Gastrocnemius medialis (tissue), 4 donors: ENCODE data around the gene SDCCAG8. TPM values are rescaled to one million over a fixed set of nuclear protein-coding genes. Genes with fewer than 3 reads are reported as not detected.

Source experiments
- ATAC-seq, 2 donors: fragments of 150-250 bp; one replicate each; pipeline ENCODE4 v1.9.1; 2016
- DNase-seq, 2 donors: peaks; one replicate each; pipeline ENCODE4 v3.0.0-alpha.2; 2019
- H3K27ac ChIP-seq, 4 donors: fragments of 200-600 bp; sonication (generic); 1 replicate in 1 of 4; 2 replicates in 3 of 4; pipeline ENCODE4 v1.5.1; 2016 to 2018; ENCODE audit warnings: mild to moderate bottlenecking in 2 of 4, moderate library complexity in 1 of 4
- H3K27me3 ChIP-seq, 3 donors: fragments of 200-600 bp; sonication (generic) in 2 of 3; 1 replicate in 1 of 3; 2 replicates in 2 of 3; pipeline versions ENCODE4 v1.5.1 to v1.6.0; 2016 to 2019; ENCODE audit warnings: mild to moderate bottlenecking in 1 of 3, moderate library complexity in 1 of 3
- H3K36me3 ChIP-seq, 2 donors: fragments of 200-600 bp; sonication (generic) in 1 of 2; one replicate each; pipeline ENCODE4 v1.5.1; 2017 to 2018
- H3K4me1 ChIP-seq, 2 donors: fragments of 200-600 bp; sonication (generic) in 1 of 2; one replicate each; pipeline ENCODE4 v1.5.1; 2016 to 2017; ENCODE audit warnings: mild to moderate bottlenecking in 2 of 2
- H3K4me3 ChIP-seq, 4 donors: fragments of 200-600 bp; sonication (generic) in 3 of 4; 1 replicate in 1 of 4; 2 replicates in 3 of 4; pipeline ENCODE4 v1.5.1; 2016 to 2019; ENCODE audit warnings: mild to moderate bottlenecking in 2 of 4
- H3K9me3 ChIP-seq, 3 donors: fragments of 200-600 bp; sonication (generic) in 2 of 3; 1 replicate in 1 of 3; 2 replicates in 2 of 3; pipeline ENCODE4 v1.5.1; 2016 to 2019
- CTCF ChIP-seq, 5 experiments: fragments of 450-650 bp in 3 of 5; fragments of 200-600 bp in 2 of 5; sonication (generic) in 2 of 5; IDR thresholded peaks in 4 of 5; conservative IDR thresholded peaks in 1 of 5; 1 replicate in 4 of 5; 2 replicates in 1 of 5; pipeline ENCODE4 v1.5.1; 2016 to 2019; ENCODE audit warnings: antibody characterized with exemption in 5 of 5, mild to moderate bottlenecking in 3 of 5, moderate library complexity in 3 of 5
- POLR2A ChIP-seq, 2 donors: fragments of 450-650 bp; IDR thresholded peaks; one replicate each; pipeline ENCODE4 v1.6.1; 2017; ENCODE audit warnings: antibody characterized with exemption in 2 of 2, mild to moderate bottlenecking in 2 of 2, moderate library complexity in 2 of 2
- in situ Hi-C, 4 donors: fragments of 200-750 bp; cut with MboI; loops; one replicate each; pipeline versions ENCODE4 v1.15.0 to v1.8.0; 2017; ENCODE audit warnings: low sequenced_read_pairs in 4 of 4
- intact Hi-C: fragments of 100-400 bp; cut with DNase I; formaldehyde crosslinking; loops from one replicate; pipeline ENCODE4 v1.15.1; 2023; ENCODE audit warnings: low total_unique reads
- total RNA-seq, 4 donors: library from RNA; depleted of rRNA; stranded (reverse); fragments of >200 nt; gene quantifications; one replicate each; pipeline versions ENCODE4 v1.1.0 to v1.2.3, GENCODE V29; 2016

The SDCCAG8 gene
- total RNA-seq, 4 donors from 2014 or later = 12.3 to 33.9 (median 26.1) TPM

- intact Hi-C loops (loop anchor here (5.0 to 10.0 kb wide), 6 partner anchors 59 to 1719 kb away; partner anchors contain the start of genes CHML, DESI2, HNRNPU and OPN3), in situ Hi-C loops (loop anchor here in 2 of 4 donors (25.0 kb wide), 2 partner anchors 1584 to 1609 kb away; partner anchors contain the start of genes COX20 (in 1 of the 2) and HNRNPU (in 1 of the 2))
- no peak for DNase-seq
- H3K9me3 ChIP-seq = no peaks in the 10 kb centered on the region
- H3K4me3 ChIP-seq = peak overlapping the region; percentile 78 to 95 (median 79)
- no peak for ATAC-seq
- TF ChIP-seq POLR2A (IDR thresholded peaks at IDR 0.05) (no peak), CTCF (IDR thresholded peaks at IDR 0.05 in 4 of 5, conservative IDR thresholded peaks at IDR 0.05 in 1 of 5) (no peak)
- H3K27me3 ChIP-seq = no peaks in the 10 kb centered on the region
- no peaks in the 10 kb centered on the region for H3K36me3 ChIP-seq
- H3K4me1 ChIP-seq = peaks cover 70 to 73% of the 10 kb centered on the region in 2 donors
- peak overlapping the region; percentile 87 to 97 (median 96) for H3K27ac ChIP-seq
Measured at GRCh38 chr1:243253211-243253925, 2.5 kb upstream of the SDCCAG8 start.

GRCh38 chr1:243253926-243254232, 2.0 kb upstream of the SDCCAG8 start:
- intact Hi-C loops = loop anchor here (2.0 to 10.0 kb wide), 8 partner anchors 59 to 1718 kb away; partner anchors contain the start of genes CHML, DESI2, HNRNPU and OPN3
- peaks cover 66 to 67% of the 10 kb centered on the region in 2 donors for H3K4me1 ChIP-seq

GRCh38 chr1:243254233-243254926, 1.5 kb upstream of the SDCCAG8 start:
- H3K4me3 ChIP-seq = peak overlapping the region; percentile 78 to 95 (median 79)
- peaks cover 61 to 62% of the 10 kb centered on the region in 2 donors for H3K4me1 ChIP-seq
- TF ChIP-seq POLR2A (IDR thresholded peaks at IDR 0.05) (no peak), CTCF (IDR thresholded peaks at IDR 0.05 in 4 of 5, conservative IDR thresholded peaks at IDR 0.05 in 1 of 5) (no peak)
- intact Hi-C loops = loop anchor here (2.0 to 10.0 kb wide), 8 partner anchors 60 to 1718 kb away; partner anchors contain the start of genes CHML, DESI2, HNRNPU and OPN3
- DNase-seq (peak; percentile 67 to 78), ATAC-seq (peak; percentile 22 to 26)
- no peaks in the 10 kb centered on the region for H3K27me3 ChIP-seq
- H3K27ac ChIP-seq = peak overlapping the region; percentile 87 to 97 (median 96)
- in situ Hi-C loops = loop anchor here in 2 of 4 donors (25.0 kb wide), 2 partner anchors 1583 to 1608 kb away; partner anchors contain the start of genes COX20 (in 1 of the 2) and HNRNPU (in 1 of the 2)
- no peaks in the 10 kb centered on the region for H3K36me3 ChIP-seq
- H3K9me3 ChIP-seq = no peaks in the 10 kb centered on the region

More at GRCh38 chr1:243253926-243254232, 2.0 kb upstream of the SDCCAG8 start:
- in situ Hi-C loops = loop anchor here in 2 of 4 donors (25.0 kb wide), 2 partner anchors 1583 to 1608 kb away; partner anchors contain the start of genes COX20 (in 1 of the 2) and HNRNPU (in 1 of the 2)
- Histone ChIP-seq H3K4me3 (peak overlapping the region; percentile 78 to 95 (median 79)), H3K36me3 (no peaks in the 10 kb centered on the region), H3K27me3 (no peaks in the 10 kb centered on the region), H3K9me3 (no peaks in the 10 kb centered on the region), H3K27ac (peak overlapping the region; percentile 87 to 97 (median 96))
- DNase-seq (no peak), ATAC-seq (no peak)
- no peak for TF ChIP-seq POLR2A (IDR thresholded peaks at IDR 0.05)
- no peak for TF ChIP-seq CTCF (IDR thresholded peaks at IDR 0.05 in 4 of 5, conservative IDR thresholded peaks at IDR 0.05 in 1 of 5)

GRCh38 chr1:243254927-243255790, 682 bp upstream of the SDCCAG8 start, which contains the start of gene CEP170:
Gene CEP170 (minus strand): TSS chr1:243255281. CDS start chr1:243225280, 30,001 bp downstream.
- in situ Hi-C loops = loop anchor here in 2 of 4 donors (25.0 kb wide), 2 partner anchors 1582 to 1607 kb away; partner anchors contain the start of genes COX20 (in 1 of the 2) and HNRNPU (in 1 of the 2)
- peak; percentile 88 to 90 for DNase-seq
- Histone ChIP-seq H3K9me3 (no peaks in the 10 kb centered on the region), H3K4me1 (peaks cover 55% of the 10 kb centered on the region in 2 donors), H3K36me3 (no peaks in the 10 kb centered on the region), H3K4me3 (peak within 1 kb of the TSS; percentile 78 to 95 (median 79)), H3K27me3 (no peaks in the 10 kb centered on the region), H3K27ac (peak within 1 kb of the TSS; percentile 87 to 97 (median 96))
- peak; percentile 85 to 90 for TF ChIP-seq POLR2A (IDR thresholded peaks at IDR 0.05)
- no peak for TF ChIP-seq CTCF (IDR thresholded peaks at IDR 0.05 in 4 of 5, conservative IDR thresholded peaks at IDR 0.05 in 1 of 5)
- intact Hi-C loops = loop anchor here (2.0 to 10.0 kb wide), 8 partner anchors 60 to 1717 kb away; partner anchors contain the start of genes CHML, DESI2, HNRNPU and OPN3
- ATAC-seq = peak; percentile 67 to 72
